H1 (cell line): ENCODE measurements around the gene VPS35.

ENCODE experiments used
- CTCF ChIP-seq, 3 experiments: IDR thresholded peaks; 1 replicate in 2 of 3; 2 replicates in 1 of 3; pipeline versions ENCODE4 v1.5.1 to v1.6.1; 2011; ENCODE audit warnings: low read length in 3 of 3, mild to moderate bottlenecking in 3 of 3, inconsistent platforms in 2 of 3, low read depth in 1 of 3, moderate library complexity in 1 of 3; ENCODE audit not compliant: insufficient read depth in 1 of 3; ENCODE audit errors: control extremely low read depth in 1 of 3
- POLR2A ChIP-seq, 2 experiments: IDR thresholded peaks; 1 replicate in 1 of 2; 2 replicates in 1 of 2; pipeline ENCODE4 v1.6.1; 2011; ENCODE audit warnings: low read depth in 2 of 2, low read length in 2 of 2, mild to moderate bottlenecking in 2 of 2; ENCODE audit errors: control extremely low read depth in 1 of 2

- TF ChIP-seq CTCF (IDR thresholded peaks at IDR 0.05; ENCODE audit: control extremely low read depth in 1 of 3, insufficient read depth in 1 of 3, low read depth in 1 of 3, low read length in 3 of 3) (no peak), POLR2A (IDR thresholded peaks at IDR 0.05; ENCODE audit: control extremely low read depth in 1 of 2, low read depth in 2 of 2, low read length in 2 of 2) (no peak)
Observed at GRCh38 chr16:46718214-46718613, 29.2 kb upstream of the VPS35 start.
